ENCODE results near the gene PRTN3. TPM values are rescaled to one million over a fixed set of nuclear protein-coding genes. Genes with fewer than 3 reads are reported as not detected.

PRTN3 gene
- total and polyA plus RNA-seq, 4 donors, result 0.17 to 225 (median 1.7) TPM

DNA sequence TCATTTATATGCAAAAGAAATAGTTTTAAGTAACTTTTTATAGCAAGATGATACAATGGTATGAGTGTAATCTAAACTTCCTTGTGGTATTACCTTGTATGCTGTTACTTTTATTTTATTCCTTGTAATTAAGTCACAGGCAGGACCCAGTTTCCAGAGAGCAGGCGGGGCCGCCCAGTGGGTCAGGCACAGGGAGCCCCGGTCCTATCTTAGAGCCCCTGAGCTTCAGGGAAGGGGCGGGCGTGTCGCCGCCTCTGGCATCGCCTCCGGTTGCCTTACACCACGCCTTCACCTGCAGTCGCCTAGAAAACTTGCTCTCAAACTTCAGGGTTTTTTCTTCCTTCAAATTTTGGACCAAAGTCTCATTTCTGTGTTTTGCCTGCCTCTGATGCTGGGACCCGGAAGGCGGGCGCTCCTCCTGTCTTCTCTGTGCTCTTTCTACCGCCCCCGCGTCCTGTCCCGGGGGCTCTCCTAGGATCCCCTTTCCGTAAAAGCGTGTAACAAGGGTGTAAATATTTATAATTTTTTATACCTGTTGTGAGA, 29.2 kb upstream of the PRTN3 start:
- Histone ChIP-seq H3K4me3 (ENCODE audit: low read depth in 1 of 3, low read length in 3 of 3) (no peak overlapping the region), H3K9me3 (ENCODE audit: control insufficient read depth in 4 of 4, low read length in 3 of 4) (no peaks in the 10 kb centered on the region), H3K27ac (ENCODE audit: low read depth in 1 of 2, low read length in 2 of 2) (no peak overlapping the region), H3K9ac (ENCODE audit: low read depth in 1 of 2, low read length in 2 of 2) (no peak overlapping the region), H3K4me1 (ENCODE audit: control insufficient read depth in 4 of 4, insufficient read depth in 4 of 4, low read length in 3 of 4) (no peaks in the 10 kb centered on the region), H3K36me3 (ENCODE audit: control insufficient read depth in 4 of 4, insufficient read depth in 3 of 4, low read depth in 1 of 4, low read length in 3 of 4) (peaks cover 30 to 47% (median 39%) of the 10 kb centered on the region in 4 donors), H3K27me3 (ENCODE audit: control insufficient read depth in 4 of 4, insufficient read depth in 4 of 4, low read length in 3 of 4) (no peaks in the 10 kb centered on the region)
- no peak for DNase-seq (ENCODE audit: low spot score)
- TF ChIP-seq HNF4G (IDR thresholded peaks at IDR 0.05) (no peak), GABPA (IDR thresholded peaks at IDR 0.05 in 1 of 2, conservative IDR thresholded peaks at IDR 0.05 in 1 of 2) (no peak), YY1 (IDR thresholded peaks at IDR 0.05) (no peak), SP1 (IDR thresholded peaks at IDR 0.05) (no peak), EGR1 (IDR thresholded peaks at IDR 0.05; ENCODE audit: low read depth in 2 of 2) (no peak), FOXA1 (IDR thresholded peaks at IDR 0.05) (no peak), RXRA (IDR thresholded peaks at IDR 0.05) (no peak), RAD21 (IDR thresholded peaks at IDR 0.05) (no peak), TAF1 (conservative IDR thresholded peaks at IDR 0.05) (no peak), NR2F2 (IDR thresholded peaks at IDR 0.05) (no peak), JUND (IDR thresholded peaks at IDR 0.05) (no peak), FOXA2 (IDR thresholded peaks at IDR 0.05) (no peak)
- TF ChIP-seq, protein P1, sequence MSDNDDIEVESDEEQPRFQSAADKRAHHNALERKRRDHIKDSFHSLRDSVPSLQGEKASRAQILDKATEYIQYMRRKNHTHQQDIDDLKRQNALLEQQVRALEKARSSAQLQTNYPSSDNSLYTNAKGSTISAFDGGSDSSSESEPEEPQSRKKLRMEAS (IDR thresholded peaks at IDR 0.05), result no peak
- TF ChIP-seq, protein P2, sequence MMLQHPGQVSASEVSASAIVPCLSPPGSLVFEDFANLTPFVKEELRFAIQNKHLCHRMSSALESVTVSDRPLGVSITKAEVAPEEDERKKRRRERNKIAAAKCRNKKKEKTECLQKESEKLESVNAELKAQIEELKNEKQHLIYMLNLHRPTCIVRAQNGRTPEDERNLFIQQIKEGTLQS (IDR thresholded peaks at IDR 0.05), result no peak
- TF ChIP-seq, protein P3, sequence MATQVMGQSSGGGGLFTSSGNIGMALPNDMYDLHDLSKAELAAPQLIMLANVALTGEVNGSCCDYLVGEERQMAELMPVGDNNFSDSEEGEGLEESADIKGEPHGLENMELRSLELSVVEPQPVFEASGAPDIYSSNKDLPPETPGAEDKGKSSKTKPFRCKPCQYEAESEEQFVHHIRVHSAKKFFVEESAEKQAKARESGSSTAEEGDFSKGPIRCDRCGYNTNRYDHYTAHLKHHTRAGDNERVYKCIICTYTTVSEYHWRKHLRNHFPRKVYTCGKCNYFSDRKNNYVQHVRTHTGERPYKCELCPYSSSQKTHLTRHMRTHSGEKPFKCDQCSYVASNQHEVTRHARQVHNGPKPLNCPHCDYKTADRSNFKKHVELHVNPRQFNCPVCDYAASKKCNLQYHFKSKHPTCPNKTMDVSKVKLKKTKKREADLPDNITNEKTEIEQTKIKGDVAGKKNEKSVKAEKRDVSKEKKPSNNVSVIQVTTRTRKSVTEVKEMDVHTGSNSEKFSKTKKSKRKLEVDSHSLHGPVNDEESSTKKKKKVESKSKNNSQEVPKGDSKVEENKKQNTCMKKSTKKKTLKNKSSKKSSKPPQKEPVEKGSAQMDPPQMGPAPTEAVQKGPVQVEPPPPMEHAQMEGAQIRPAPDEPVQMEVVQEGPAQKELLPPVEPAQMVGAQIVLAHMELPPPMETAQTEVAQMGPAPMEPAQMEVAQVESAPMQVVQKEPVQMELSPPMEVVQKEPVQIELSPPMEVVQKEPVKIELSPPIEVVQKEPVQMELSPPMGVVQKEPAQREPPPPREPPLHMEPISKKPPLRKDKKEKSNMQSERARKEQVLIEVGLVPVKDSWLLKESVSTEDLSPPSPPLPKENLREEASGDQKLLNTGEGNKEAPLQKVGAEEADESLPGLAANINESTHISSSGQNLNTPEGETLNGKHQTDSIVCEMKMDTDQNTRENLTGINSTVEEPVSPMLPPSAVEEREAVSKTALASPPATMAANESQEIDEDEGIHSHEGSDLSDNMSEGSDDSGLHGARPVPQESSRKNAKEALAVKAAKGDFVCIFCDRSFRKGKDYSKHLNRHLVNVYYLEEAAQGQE (IDR thresholded peaks at IDR 0.05), result no peak
- TF ChIP-seq, protein P4, sequence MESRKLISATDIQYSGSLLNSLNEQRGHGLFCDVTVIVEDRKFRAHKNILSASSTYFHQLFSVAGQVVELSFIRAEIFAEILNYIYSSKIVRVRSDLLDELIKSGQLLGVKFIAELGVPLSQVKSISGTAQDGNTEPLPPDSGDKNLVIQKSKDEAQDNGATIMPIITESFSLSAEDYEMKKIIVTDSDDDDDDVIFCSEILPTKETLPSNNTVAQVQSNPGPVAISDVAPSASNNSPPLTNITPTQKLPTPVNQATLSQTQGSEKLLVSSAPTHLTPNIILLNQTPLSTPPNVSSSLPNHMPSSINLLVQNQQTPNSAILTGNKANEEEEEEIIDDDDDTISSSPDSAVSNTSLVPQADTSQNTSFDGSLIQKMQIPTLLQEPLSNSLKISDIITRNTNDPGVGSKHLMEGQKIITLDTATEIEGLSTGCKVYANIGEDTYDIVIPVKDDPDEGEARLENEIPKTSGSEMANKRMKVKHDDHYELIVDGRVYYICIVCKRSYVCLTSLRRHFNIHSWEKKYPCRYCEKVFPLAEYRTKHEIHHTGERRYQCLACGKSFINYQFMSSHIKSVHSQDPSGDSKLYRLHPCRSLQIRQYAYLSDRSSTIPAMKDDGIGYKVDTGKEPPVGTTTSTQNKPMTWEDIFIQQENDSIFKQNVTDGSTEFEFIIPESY (IDR thresholded peaks at IDR 0.05), result no peak
- 96% methylated on average over 20 of the region's 20 CpGs for WGBS

DNA sequence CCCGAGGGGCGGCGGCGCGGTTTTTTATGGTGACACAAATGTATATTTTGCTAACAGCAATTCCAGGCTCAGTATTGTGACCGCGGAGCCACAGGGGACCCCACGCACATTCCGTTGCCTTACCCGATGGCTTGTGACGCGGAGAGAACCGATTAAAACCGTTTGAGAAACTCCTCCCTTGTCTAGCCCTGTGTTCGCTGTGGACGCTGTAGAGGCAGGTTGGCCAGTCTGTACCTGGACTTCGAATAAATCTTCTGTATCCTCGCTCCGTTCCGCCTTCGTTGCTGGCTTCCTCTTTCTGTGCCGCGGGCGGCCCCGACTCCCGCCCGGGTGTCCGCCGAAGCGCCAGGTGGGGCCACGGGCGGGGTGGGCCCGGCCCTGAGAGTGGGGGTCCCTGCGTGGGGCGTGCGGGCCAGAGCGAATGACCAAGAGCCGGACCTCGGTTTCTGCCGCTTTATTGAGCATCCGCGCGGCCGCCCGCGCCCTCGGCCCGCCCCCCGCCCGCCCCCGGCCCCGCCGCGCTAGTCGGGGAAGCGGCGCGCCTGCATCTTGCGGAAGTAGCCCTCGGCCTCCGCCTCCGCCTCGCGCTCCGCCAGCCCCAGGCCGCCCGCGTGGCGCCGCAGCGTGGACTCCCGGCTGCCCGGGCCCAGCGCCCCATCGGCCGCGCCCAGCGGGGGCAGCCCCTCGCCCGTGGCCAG, 28.6 kb upstream of the PRTN3 start:
- WGBS, result 93% methylated on average over 80 of the region's 80 CpGs
- H3K9ac ChIP-seq (ENCODE audit: low read depth in 1 of 2, low read length in 2 of 2), result no peak overlapping the region
- H3K27ac ChIP-seq (ENCODE audit: low read depth in 1 of 2, low read length in 2 of 2), result no peak overlapping the region
- H3K36me3 ChIP-seq (ENCODE audit: control insufficient read depth in 4 of 4, insufficient read depth in 3 of 4, low read depth in 1 of 4, low read length in 3 of 4), result peaks cover 24 to 41% (median 33%) of the 10 kb centered on the region in 4 donors
- H3K27me3 ChIP-seq (ENCODE audit: control insufficient read depth in 4 of 4, insufficient read depth in 4 of 4, low read length in 3 of 4), result no peaks in the 10 kb centered on the region
- no peak overlapping the region for H3K4me3 ChIP-seq (ENCODE audit: low read depth in 1 of 3, low read length in 3 of 3)
- no peaks in the 10 kb centered on the region for H3K9me3 ChIP-seq (ENCODE audit: control insufficient read depth in 4 of 4, low read length in 3 of 4)
- no peaks in the 10 kb centered on the region for H3K4me1 ChIP-seq (ENCODE audit: control insufficient read depth in 4 of 4, insufficient read depth in 4 of 4, low read length in 3 of 4)
- no peak for DNase-seq (ENCODE audit: low spot score)
- TF ChIP-seq NR2F2 (IDR thresholded peaks at IDR 0.05), result no peak
- TF ChIP-seq GABPA (IDR thresholded peaks at IDR 0.05 in 1 of 2, conservative IDR thresholded peaks at IDR 0.05 in 1 of 2), result no peak
- TF ChIP-seq RAD21 (IDR thresholded peaks at IDR 0.05), result no peak
- TF ChIP-seq, protein P1 (IDR thresholded peaks at IDR 0.05), result no peak
- no peak for TF ChIP-seq EGR1 (IDR thresholded peaks at IDR 0.05; ENCODE audit: low read depth in 2 of 2)
- TF ChIP-seq JUND (IDR thresholded peaks at IDR 0.05), result no peak
- no peak for TF ChIP-seq HNF4G (IDR thresholded peaks at IDR 0.05)
- TF ChIP-seq HNF4A (conservative IDR thresholded peaks at IDR 0.05), result no peak
- TF ChIP-seq, protein P5, sequence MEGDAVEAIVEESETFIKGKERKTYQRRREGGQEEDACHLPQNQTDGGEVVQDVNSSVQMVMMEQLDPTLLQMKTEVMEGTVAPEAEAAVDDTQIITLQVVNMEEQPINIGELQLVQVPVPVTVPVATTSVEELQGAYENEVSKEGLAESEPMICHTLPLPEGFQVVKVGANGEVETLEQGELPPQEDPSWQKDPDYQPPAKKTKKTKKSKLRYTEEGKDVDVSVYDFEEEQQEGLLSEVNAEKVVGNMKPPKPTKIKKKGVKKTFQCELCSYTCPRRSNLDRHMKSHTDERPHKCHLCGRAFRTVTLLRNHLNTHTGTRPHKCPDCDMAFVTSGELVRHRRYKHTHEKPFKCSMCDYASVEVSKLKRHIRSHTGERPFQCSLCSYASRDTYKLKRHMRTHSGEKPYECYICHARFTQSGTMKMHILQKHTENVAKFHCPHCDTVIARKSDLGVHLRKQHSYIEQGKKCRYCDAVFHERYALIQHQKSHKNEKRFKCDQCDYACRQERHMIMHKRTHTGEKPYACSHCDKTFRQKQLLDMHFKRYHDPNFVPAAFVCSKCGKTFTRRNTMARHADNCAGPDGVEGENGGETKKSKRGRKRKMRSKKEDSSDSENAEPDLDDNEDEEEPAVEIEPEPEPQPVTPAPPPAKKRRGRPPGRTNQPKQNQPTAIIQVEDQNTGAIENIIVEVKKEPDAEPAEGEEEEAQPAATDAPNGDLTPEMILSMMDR (IDR thresholded peaks at IDR 0.05; ENCODE audit: low read depth, low read length, missing input control), result no peak
- TF ChIP-seq, protein P4 (IDR thresholded peaks at IDR 0.05), result no peak
- TF ChIP-seq FOXA1 (IDR thresholded peaks at IDR 0.05), result no peak
- TF ChIP-seq FOXA2 (IDR thresholded peaks at IDR 0.05), result no peak
- TF ChIP-seq SP1 (IDR thresholded peaks at IDR 0.05), result no peak
- TF ChIP-seq, protein P2 (IDR thresholded peaks at IDR 0.05), result no peak

Measured in liver (tissue), 9 donors.